ENCODE measurements around the gene CACNB2. TPM values are rescaled to one million over a fixed set of nuclear protein-coding genes. Genes with fewer than 3 reads are reported as not detected.

Gene CACNB2
- total RNA-seq, 1 experiment from 2014 or later: not detected

- TF ChIP-seq CTCF (IDR thresholded peaks at IDR 0.05; ENCODE audit: unreplicated experiment): no peak
- peaks cover 6% of the 10 kb centered on the region for H3K9me3 Mint-ChIP-seq (ENCODE audit: low read depth, unreplicated experiment)
- CTCF ChIA-PET: no interaction called here
- H3K27me3 Mint-ChIP-seq (ENCODE audit: unreplicated experiment): peaks cover 23% of the 10 kb centered on the region
- intact Hi-C loops (cut with micrococcal nuclease; ENCODE audit: unreplicated experiment): no loop called here
- H3K36me3 Mint-ChIP-seq (ENCODE audit: insufficient read depth, unreplicated experiment): no peaks in the 10 kb centered on the region
- no TSS peak for BruUV-seq (replicated peaks)
- no peaks in the 10 kb centered on the region for H3K4me1 Mint-ChIP-seq (ENCODE audit: low read depth, unreplicated experiment)
- H3K4me3 Mint-ChIP-seq (ENCODE audit: low read depth, unreplicated experiment): no peak overlapping the region
- DNase-seq: no peak
- no peak overlapping the region for H3K27ac Mint-ChIP-seq (ENCODE audit: unreplicated experiment)
These were observed 165.8 kb downstream of the CACNB2 start for GRCh38 chr10:18306031-18306430.

GRCh38 chr10:18308600-18308999, 168.4 kb downstream of the CACNB2 start:
- no peaks in the 10 kb centered on the region for H3K36me3 Mint-ChIP-seq (ENCODE audit: insufficient read depth, unreplicated experiment)
- intact Hi-C loops (cut with micrococcal nuclease; ENCODE audit: unreplicated experiment): no loop called here
- peaks cover 29% of the 10 kb centered on the region for H3K27me3 Mint-ChIP-seq (ENCODE audit: unreplicated experiment)
- no TSS peak for BruUV-seq (replicated peaks)
- H3K27ac Mint-ChIP-seq (ENCODE audit: unreplicated experiment): no peak overlapping the region
- H3K4me3 Mint-ChIP-seq (ENCODE audit: low read depth, unreplicated experiment): no peak overlapping the region
- H3K4me1 Mint-ChIP-seq (ENCODE audit: low read depth, unreplicated experiment): no peaks in the 10 kb centered on the region
- no peak for DNase-seq
- TF ChIP-seq CTCF (IDR thresholded peaks at IDR 0.05; ENCODE audit: unreplicated experiment): no peak
- H3K9me3 Mint-ChIP-seq (ENCODE audit: low read depth, unreplicated experiment): peaks cover 6% of the 10 kb centered on the region
- CTCF ChIA-PET: no interaction called here

GRCh38 chr10:18310761-18311160, 170.5 kb downstream of the CACNB2 start:
- CTCF ChIA-PET: no interaction called here

GRCh38 chr10:18312374-18313139, 172.3 kb downstream of the CACNB2 start:
- no peak for TF ChIP-seq CTCF (IDR thresholded peaks at IDR 0.05; ENCODE audit: unreplicated experiment)

More at GRCh38 chr10:18310761-18311160, 170.5 kb downstream of the CACNB2 start:
- BruUV-seq (replicated peaks): no TSS peak
- no peak for DNase-seq
- H3K27me3 Mint-ChIP-seq (ENCODE audit: unreplicated experiment): peaks cover 21% of the 10 kb centered on the region
- peaks cover 6% of the 10 kb centered on the region for H3K9me3 Mint-ChIP-seq (ENCODE audit: low read depth, unreplicated experiment)
- no peaks in the 10 kb centered on the region for H3K4me1 Mint-ChIP-seq (ENCODE audit: low read depth, unreplicated experiment)
- intact Hi-C loops (cut with micrococcal nuclease; ENCODE audit: unreplicated experiment): no loop called here
- no peaks in the 10 kb centered on the region for H3K36me3 Mint-ChIP-seq (ENCODE audit: insufficient read depth, unreplicated experiment)
- no peak overlapping the region for H3K27ac Mint-ChIP-seq (ENCODE audit: unreplicated experiment)
- no peak overlapping the region for H3K4me3 Mint-ChIP-seq (ENCODE audit: low read depth, unreplicated experiment)
- TF ChIP-seq CTCF (IDR thresholded peaks at IDR 0.05; ENCODE audit: unreplicated experiment): no peak

More at GRCh38 chr10:18312374-18313139, 172.3 kb downstream of the CACNB2 start:
- no peak for DNase-seq
- BruUV-seq (replicated peaks): no TSS peak
- CTCF ChIA-PET: no interaction called here
- Mint-ChIP-seq H3K27ac (ENCODE audit: unreplicated experiment) (no peak overlapping the region), H3K9me3 (ENCODE audit: low read depth, unreplicated experiment) (no peaks in the 10 kb centered on the region), H3K4me3 (ENCODE audit: low read depth, unreplicated experiment) (no peak overlapping the region), H3K4me1 (ENCODE audit: low read depth, unreplicated experiment) (no peaks in the 10 kb centered on the region), H3K27me3 (ENCODE audit: unreplicated experiment) (peaks cover 8% of the 10 kb centered on the region), H3K36me3 (ENCODE audit: insufficient read depth, unreplicated experiment) (no peaks in the 10 kb centered on the region)
- intact Hi-C loops (cut with micrococcal nuclease; ENCODE audit: unreplicated experiment): no loop called here

Measured in Calu3 (cell line).